ENCODE measurements around the gene TTLL4.

GRCh38 chr2:218732761-218733158, 22.1 kb downstream of the TTLL4 start:
- TF ChIP-seq CTCF (conservative IDR thresholded peaks at IDR 0.05; ENCODE audit: low read length) (no peak), EZH2phosphoT487 (IDR thresholded peaks at IDR 0.05; ENCODE audit: borderline replicate concordance, low read depth, low read length) (no peak)

Data from OCI-LY7 (cell line).